Heart left ventricle (tissue), 16 donors: Measurements from ENCODE around the gene TLK2. TPM values are rescaled to one million over a fixed set of nuclear protein-coding genes. Genes with fewer than 3 reads are reported as not detected.
A peak's percentile ranks its signal among the peaks of the same experiment; 100 is the strongest.

ENCODE experiments used
- ATAC-seq, 4 donors: fragments of 200-7000 bp; cut with Tn5 transposase; one replicate each; pipeline ENCODE4 v1.9.1; 2020 to 2022; ENCODE audit warnings: moderate library complexity in 4 of 4, mild to moderate bottlenecking in 3 of 4, moderate number of reproducible peaks in 1 of 4
- DNase-seq, 5 donors: peaks; one replicate each; pipeline ENCODE4 v3.0.0-alpha.2; 2020
- H3K27ac ChIP-seq, 12 donors: fragments of 200-600 bp; sonication (generic) in 4 of 12; one replicate each; pipeline versions ENCODE4 v1.5.0 to v1.8.0; 2016 to 2022; ENCODE audit warnings: mild to moderate bottlenecking in 2 of 12
- H3K27me3 ChIP-seq, 9 donors: fragments of 200-600 bp; sonication (generic) in 2 of 9; one replicate each; pipeline versions ENCODE4 v1.5.1 to v1.8.0; 2016 to 2022; ENCODE audit warnings: mild to moderate bottlenecking in 3 of 9
- H3K36me3 ChIP-seq, 9 donors: fragments of 200-600 bp; sonication (generic) in 2 of 9; one replicate each; pipeline versions ENCODE4 v1.5.0 to v1.8.0; 2018 to 2022; ENCODE audit warnings: mild to moderate bottlenecking in 2 of 9
- H3K4me1 ChIP-seq, 12 donors: fragments of 200-600 bp; sonication (generic) in 4 of 12; one replicate each; pipeline versions ENCODE4 v1.5.0 to v1.8.0; 2016 to 2022; ENCODE audit warnings: mild to moderate bottlenecking in 3 of 12
- H3K4me3 ChIP-seq, 12 donors: fragments of 200-600 bp; sonication (generic) in 4 of 12; one replicate each; pipeline versions ENCODE4 v1.5.0 to v1.8.0; 2017 to 2022; ENCODE audit warnings: mild to moderate bottlenecking in 9 of 12, moderate library complexity in 4 of 12
- H3K9me3 ChIP-seq, 12 donors: fragments of 200-600 bp; sonication (generic) in 4 of 12; one replicate each; pipeline versions ENCODE4 v1.5.0 to v1.8.0; 2016 to 2022; ENCODE audit warnings: mild to moderate bottlenecking in 1 of 12
- POLR2A ChIP-seq, 2 donors: fragments of 450-650 bp; IDR thresholded peaks; one replicate each; pipeline ENCODE4 v1.6.1; 2017; ENCODE audit warnings: antibody characterized with exemption in 2 of 2, mild to moderate bottlenecking in 2 of 2, moderate library complexity in 2 of 2
- WGBS, 4 donors: extraction: QIAGEN DNeasy Blood & Tissue Kit in 2 of 4; methylation state at CpG; one replicate each; pipeline versions ENCODE4 v1.1.5 to v1.1.7; 2013 to 2018; 5-methylcytosine and 5-hydroxymethylcytosine counted together
- intact Hi-C, 10 donors: fragments of 100-400 bp; cut with DNase I; formaldehyde crosslinking; loops; one replicate each; pipeline versions ENCODE4 v1.11.1 to v1.14.2; 2022
- polyA plus RNA-seq, 2 donors: library from polyadenylated mRNA; stranded (reverse); fragments of 200-250 nt; gene quantifications; one replicate each; pipeline ENCODE4 v1.2.3, GENCODE V29; 2013
- total RNA-seq, 9 donors: library from RNA; depleted of rRNA in 2 of 9; stranded (reverse); fragments of >200 nt in 2 of 9; fragmentation: NEBNext Ultra II Directional in 3 of 9; extraction: Animal tissue kit (Norgen Biotek cat#: 25700) in 3 of 9; gene quantifications; one replicate each; pipeline versions ENCODE4 v1.1.0 to v1.2.4, GENCODE V29; 2016 to 2023
- TF ChIP-seq, protein P1 (sequence below), 12 donors: fragments of 200-600 bp; sonication (generic) in 4 of 12; IDR thresholded peaks; one replicate each; pipeline versions ENCODE4 v1.5.0 to v1.8.0; 2018 to 2022; ENCODE audit warnings: antibody characterized with exemption in 12 of 12, mild to moderate bottlenecking in 5 of 12
- donor health status: ischemic (EF 13 %, LVEDD 7.1; RV severe dilation, severe dysfunction).
- donor health status: healthy with polysubstance abuse.
- donor health status: DM: no; HTN: yes; CAD: no.
- donor health status: DM: no; HTN: no; CAD: no.
- donor health status: ischemic (EF 25% LVEDD 6.9; RV normal size, moderate dysfunction).
- donor health status: ischemic (EF 25% LVEDD 5.7; RV mildly dilated, moderate dysfunction).
- donor health status: healthy.
- donor health status: DM: yes; HTN: yes; CAD: no.
- donor health status: ischemic (EF 35%, LVEDD 5.7; RV mildly dilated, moderate dysfunction).
- donor health status: nonischemic (EF 11% LVEDD 7.7; RV severe dilation, severe dysfunction).
- donor health status: DM: yes; HTN: yes; CAD: no.
- donor health status: PGD.
- donor health status: ischemic (EF 29% LVEDD 5.4; RV normal size, mild dysfunction).
- donor health status: nonischemic (EF 23%, LVEDD 6.1; RV moderate dilation, normal function).

The TLK2 gene
- total and polyA plus RNA-seq, 11 donors: 11.0 to 36.8 (median 29.5) TPM

DNA sequence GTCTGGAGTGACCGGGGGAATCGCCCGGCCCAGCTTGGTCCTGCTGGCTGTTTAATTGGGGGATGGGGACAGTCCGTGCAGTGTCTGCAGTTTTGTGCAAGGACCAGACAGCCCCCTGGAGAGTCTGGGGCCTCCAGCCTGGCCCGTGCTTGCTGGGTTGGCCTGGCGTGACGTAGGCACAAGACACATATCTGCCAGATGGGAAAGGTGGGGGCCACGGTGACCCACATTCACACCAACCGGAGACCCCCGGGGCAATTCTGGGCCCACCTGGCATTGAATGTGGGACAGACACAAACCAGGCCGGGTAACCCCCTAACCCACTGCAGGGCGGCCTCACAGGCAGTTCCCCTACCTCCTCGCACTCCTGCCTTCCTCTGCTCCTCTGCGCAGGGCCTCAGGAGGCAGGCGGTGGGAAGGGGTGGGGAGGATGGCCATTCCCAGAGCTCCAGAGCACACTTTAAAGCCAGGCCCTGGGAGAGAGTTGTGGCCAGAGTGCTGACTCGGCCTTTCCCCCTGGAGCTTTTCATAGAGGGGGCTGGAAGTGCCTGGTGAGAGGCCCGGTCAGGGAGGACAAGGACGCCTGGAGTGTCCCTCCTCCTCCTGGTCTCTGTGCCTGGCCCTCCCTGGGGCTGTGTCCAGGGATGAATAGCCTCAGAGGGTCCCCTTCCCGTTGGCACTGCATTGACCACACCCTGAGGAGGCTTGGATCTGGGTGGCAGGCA lies 150.4 kb downstream of the TLK2 start:
- TF ChIP-seq POLR2A (IDR thresholded peaks at IDR 0.05): no peak
- TF ChIP-seq, protein P1, sequence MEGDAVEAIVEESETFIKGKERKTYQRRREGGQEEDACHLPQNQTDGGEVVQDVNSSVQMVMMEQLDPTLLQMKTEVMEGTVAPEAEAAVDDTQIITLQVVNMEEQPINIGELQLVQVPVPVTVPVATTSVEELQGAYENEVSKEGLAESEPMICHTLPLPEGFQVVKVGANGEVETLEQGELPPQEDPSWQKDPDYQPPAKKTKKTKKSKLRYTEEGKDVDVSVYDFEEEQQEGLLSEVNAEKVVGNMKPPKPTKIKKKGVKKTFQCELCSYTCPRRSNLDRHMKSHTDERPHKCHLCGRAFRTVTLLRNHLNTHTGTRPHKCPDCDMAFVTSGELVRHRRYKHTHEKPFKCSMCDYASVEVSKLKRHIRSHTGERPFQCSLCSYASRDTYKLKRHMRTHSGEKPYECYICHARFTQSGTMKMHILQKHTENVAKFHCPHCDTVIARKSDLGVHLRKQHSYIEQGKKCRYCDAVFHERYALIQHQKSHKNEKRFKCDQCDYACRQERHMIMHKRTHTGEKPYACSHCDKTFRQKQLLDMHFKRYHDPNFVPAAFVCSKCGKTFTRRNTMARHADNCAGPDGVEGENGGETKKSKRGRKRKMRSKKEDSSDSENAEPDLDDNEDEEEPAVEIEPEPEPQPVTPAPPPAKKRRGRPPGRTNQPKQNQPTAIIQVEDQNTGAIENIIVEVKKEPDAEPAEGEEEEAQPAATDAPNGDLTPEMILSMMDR (IDR thresholded peaks at IDR 0.05): no peak
- H3K4me3 ChIP-seq: peak overlapping the region in 11 of 12 donors; percentile 53 to 89 (median 65)
- H3K9me3 ChIP-seq: no peaks in the 10 kb centered on the region
- peak overlapping the region in 10 of 12 donors; percentile 77 to 97 (median 86) for H3K27ac ChIP-seq
- 24 to 55% (median 52%) methylated on average over 5 to 19 of the region's 19 CpGs for WGBS, 4 donors
- DNase-seq: peak in 2 of 5 donors; percentile 47 to 68
- H3K4me1 ChIP-seq: peaks cover 0 to 40% (median 16%) of the 10 kb centered on the region in 12 donors
- peak in 1 of 4 donors; percentile 5 for ATAC-seq
- peaks cover 0 to 4% (median 0%) of the 10 kb centered on the region in 9 donors for H3K36me3 ChIP-seq
- peaks cover 0 to 31% (median 9%) of the 10 kb centered on the region in 9 donors for H3K27me3 ChIP-seq
- intact Hi-C loops: no loop called here

DNA sequence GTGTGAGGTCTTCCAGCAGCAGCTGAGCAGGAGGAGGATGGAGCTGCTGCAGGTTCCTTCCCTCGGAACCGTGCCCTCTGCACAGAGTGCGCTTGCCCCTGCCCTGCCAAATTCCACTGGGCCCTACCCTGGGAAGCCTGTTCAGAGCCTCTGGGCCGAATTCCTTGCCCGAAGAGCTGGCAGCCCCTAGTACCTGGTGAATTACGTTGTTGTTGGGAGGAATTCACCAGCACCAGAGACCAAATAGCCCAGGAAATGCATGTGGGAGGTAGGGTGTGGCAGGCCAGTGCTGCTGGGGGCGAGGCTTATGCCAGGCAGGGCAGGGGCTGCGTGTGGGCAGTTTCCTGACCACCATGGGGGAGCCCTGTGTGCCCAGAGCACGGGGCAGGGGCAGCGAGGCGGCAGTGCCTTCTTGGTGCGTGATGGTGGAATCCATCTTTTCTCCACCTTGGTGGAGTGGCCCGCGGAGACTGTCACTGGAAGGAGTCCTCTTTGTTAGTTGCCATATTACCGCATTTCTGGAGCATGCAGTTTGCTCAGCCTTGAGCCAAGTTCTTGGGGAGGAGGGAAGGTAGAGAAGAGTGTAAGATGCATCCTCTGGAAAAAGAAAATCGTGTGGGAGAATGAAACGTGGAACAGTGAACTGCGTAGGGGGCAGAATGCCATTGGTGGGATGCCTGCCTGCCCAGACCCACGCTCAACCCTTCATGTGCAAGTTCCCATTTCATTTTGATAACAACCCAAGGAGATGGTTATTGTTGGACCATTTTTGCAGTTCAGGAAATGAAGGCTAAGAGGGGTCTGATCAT lies 151.1 kb downstream of the TLK2 start:
- ATAC-seq (no peak), DNase-seq (peak in 1 of 5 donors; percentile 32)
- peaks cover 0 to 31% (median 9%) of the 10 kb centered on the region in 9 donors for H3K27me3 ChIP-seq
- H3K27ac ChIP-seq: peak overlapping the region in 7 of 12 donors; percentile 79 to 97 (median 88)
- 65 to 79% (median 72%) methylated on average over 15 to 19 of the region's 19 CpGs for WGBS, 4 donors
- H3K9me3 ChIP-seq: no peaks in the 10 kb centered on the region
- intact Hi-C loops: no loop called here
- H3K36me3 ChIP-seq: peaks cover 0 to 3% (median 0%) of the 10 kb centered on the region in 9 donors
- peak overlapping the region in 11 of 12 donors; percentile 53 to 89 (median 65) for H3K4me3 ChIP-seq
- peaks cover 0 to 40% (median 16%) of the 10 kb centered on the region in 12 donors for H3K4me1 ChIP-seq
- no peak for TF ChIP-seq POLR2A (IDR thresholded peaks at IDR 0.05)
- TF ChIP-seq, protein P1 (IDR thresholded peaks at IDR 0.05): no peak

DNA sequence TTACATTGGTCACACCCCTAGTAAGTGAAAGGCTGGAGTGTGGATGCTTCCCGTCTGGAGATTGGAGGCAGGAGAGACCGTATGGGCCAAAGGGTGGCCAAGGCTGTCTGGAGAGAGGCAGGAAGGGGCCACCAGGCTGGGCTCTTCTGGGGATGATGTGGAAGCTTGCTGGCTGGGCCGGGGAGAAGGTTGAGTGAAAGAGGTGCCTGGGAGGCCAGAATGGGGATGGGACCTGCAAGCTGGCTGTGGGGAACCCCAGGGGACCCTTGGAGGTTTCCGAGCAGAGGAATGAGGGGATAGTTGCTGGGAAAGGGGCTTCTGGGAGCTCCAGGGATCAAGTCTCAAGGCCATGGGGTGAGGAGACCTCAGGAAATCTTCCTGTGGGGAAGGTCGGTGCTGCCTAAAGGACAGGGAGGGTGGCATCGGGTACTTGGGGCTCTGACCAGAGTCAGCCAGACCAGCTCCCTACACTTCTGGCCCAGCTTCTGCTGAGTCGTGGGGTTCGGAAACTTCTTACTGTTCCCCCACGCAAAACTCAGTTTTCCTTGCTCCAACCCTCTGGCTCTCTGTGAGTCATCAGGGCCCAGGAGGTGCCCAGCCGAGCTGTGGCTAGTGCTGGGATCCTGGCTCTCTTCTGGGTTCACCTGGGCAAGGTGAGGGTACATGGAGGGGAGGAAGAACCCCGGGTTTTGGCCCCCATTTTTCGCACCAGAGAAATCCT lies 151.9 kb downstream of the TLK2 start:
- peak overlapping the region in 2 of 12 donors; percentile 9 to 92 for H3K27ac ChIP-seq
- WGBS, 4 donors: 76 to 82% (median 80%) methylated on average over 12 of the region's 12 CpGs
- no peaks in the 10 kb centered on the region for H3K36me3 ChIP-seq
- intact Hi-C loops: no loop called here
- peak overlapping the region in 6 of 12 donors; percentile 2 to 89 (median 76) for H3K4me3 ChIP-seq
- peaks cover 0 to 37% (median 15%) of the 10 kb centered on the region in 12 donors for H3K4me1 ChIP-seq
- ATAC-seq: no peak
- peaks cover 0 to 31% (median 9%) of the 10 kb centered on the region in 9 donors for H3K27me3 ChIP-seq
- peak in 1 of 5 donors; percentile 17 for DNase-seq
- H3K9me3 ChIP-seq: no peaks in the 10 kb centered on the region
- no peak for TF ChIP-seq POLR2A (IDR thresholded peaks at IDR 0.05)
- TF ChIP-seq, protein P1 (IDR thresholded peaks at IDR 0.05): no peak
